ENCODE data around the gene TGFBI.

Gene TGFBI

DNA sequence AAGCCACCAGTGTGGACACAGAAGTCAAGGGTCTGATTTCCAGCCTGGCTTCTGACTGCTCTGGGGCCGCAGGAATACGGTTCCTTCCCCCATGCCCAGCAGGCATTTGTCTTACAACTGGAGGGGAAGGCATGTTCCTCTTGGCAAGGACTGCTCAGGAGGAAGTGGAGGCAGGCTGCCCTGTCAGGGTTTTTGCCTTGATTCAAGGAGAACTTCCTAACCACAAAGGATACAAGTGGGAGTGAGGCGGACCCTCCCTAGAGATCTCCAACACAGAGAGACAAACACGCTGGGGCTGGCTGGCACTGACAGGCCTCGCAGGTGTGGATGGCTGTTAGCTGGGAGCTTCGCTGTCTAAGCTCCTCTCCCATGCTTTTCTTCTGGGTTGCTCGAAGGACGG, 19.1 kb downstream of the TGFBI start:
- no peaks in the 10 kb centered on the region for H3K36me3 ChIP-seq (ENCODE audit: insufficient read depth, low read length)
- no peaks in the 10 kb centered on the region for H3K79me2 ChIP-seq (ENCODE audit: insufficient read depth, low read length)
- no peak overlapping the region for H2AFZ ChIP-seq (ENCODE audit: low read length)
- H3K4me2 ChIP-seq (ENCODE audit: low read length) = no peak overlapping the region
- H3K27ac ChIP-seq (ENCODE audit: low read depth, low read length, poor library complexity, severe bottlenecking) = no peak overlapping the region
- H3K9me3 ChIP-seq (ENCODE audit: low read length) = no peaks in the 10 kb centered on the region
- no peak for TF ChIP-seq EZH2 (IDR thresholded peaks at IDR 0.05; ENCODE audit: borderline replicate concordance, low read length)
- no peak overlapping the region for H3K4me3 ChIP-seq (ENCODE audit: low read depth, low read length, poor library complexity, severe bottlenecking)
- H3F3A ChIP-seq (ENCODE audit: insufficient read depth, low read length) = no peaks in the 10 kb centered on the region
- H3K9ac ChIP-seq (ENCODE audit: low read length) = no peak overlapping the region
- no peaks in the 10 kb centered on the region for H4K20me1 ChIP-seq (ENCODE audit: insufficient read depth, low read length)
- H3K9me2 ChIP-seq (ENCODE audit: low read depth, low read length) = no peaks in the 10 kb centered on the region
- H3K27me3 ChIP-seq (ENCODE audit: insufficient read depth, low read length) = no peaks in the 10 kb centered on the region
- no peaks in the 10 kb centered on the region for H3K4me1 ChIP-seq (ENCODE audit: insufficient read depth, low read length, severe bottlenecking)

DNA sequence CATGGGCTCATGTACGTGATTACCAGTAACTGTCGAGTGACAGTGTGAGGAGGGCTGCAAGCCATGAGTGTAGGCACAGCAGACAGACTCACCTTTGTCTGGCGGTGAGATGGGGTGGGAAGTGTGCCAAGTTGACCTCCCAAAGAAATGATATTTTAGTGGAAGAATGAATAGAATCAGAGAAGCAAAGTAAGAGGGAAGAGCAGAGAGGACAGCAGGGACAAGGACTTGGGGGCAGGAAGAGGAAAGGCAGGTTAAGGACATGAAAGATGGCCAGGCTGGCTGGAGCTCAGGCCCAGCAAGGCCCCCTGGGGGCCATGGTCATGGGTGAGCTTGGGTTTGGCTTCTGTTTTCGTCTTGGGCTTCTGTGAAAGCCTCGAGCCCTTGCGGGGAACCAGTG, 20.2 kb downstream of the TGFBI start:
- Histone ChIP-seq H3K4me1 (ENCODE audit: insufficient read depth, low read length, severe bottlenecking) (no peaks in the 10 kb centered on the region), H3K9me2 (ENCODE audit: low read depth, low read length) (no peaks in the 10 kb centered on the region), H4K20me1 (ENCODE audit: insufficient read depth, low read length) (no peaks in the 10 kb centered on the region), H3K27me3 (ENCODE audit: insufficient read depth, low read length) (no peaks in the 10 kb centered on the region), H3F3A (ENCODE audit: insufficient read depth, low read length) (no peaks in the 10 kb centered on the region), H3K79me2 (ENCODE audit: insufficient read depth, low read length) (no peaks in the 10 kb centered on the region), H3K9me3 (ENCODE audit: low read length) (no peaks in the 10 kb centered on the region), H3K4me3 (ENCODE audit: low read depth, low read length, poor library complexity, severe bottlenecking) (no peak overlapping the region), H3K9ac (ENCODE audit: low read length) (no peak overlapping the region), H3K27ac (ENCODE audit: low read depth, low read length, poor library complexity, severe bottlenecking) (no peak overlapping the region), H3K4me2 (ENCODE audit: low read length) (no peak overlapping the region), H2AFZ (ENCODE audit: low read length) (no peak overlapping the region), H3K36me3 (ENCODE audit: insufficient read depth, low read length) (no peaks in the 10 kb centered on the region)
- TF ChIP-seq EZH2 (IDR thresholded peaks at IDR 0.05; ENCODE audit: borderline replicate concordance, low read length) = no peak
- TF ChIP-seq, protein P1, sequence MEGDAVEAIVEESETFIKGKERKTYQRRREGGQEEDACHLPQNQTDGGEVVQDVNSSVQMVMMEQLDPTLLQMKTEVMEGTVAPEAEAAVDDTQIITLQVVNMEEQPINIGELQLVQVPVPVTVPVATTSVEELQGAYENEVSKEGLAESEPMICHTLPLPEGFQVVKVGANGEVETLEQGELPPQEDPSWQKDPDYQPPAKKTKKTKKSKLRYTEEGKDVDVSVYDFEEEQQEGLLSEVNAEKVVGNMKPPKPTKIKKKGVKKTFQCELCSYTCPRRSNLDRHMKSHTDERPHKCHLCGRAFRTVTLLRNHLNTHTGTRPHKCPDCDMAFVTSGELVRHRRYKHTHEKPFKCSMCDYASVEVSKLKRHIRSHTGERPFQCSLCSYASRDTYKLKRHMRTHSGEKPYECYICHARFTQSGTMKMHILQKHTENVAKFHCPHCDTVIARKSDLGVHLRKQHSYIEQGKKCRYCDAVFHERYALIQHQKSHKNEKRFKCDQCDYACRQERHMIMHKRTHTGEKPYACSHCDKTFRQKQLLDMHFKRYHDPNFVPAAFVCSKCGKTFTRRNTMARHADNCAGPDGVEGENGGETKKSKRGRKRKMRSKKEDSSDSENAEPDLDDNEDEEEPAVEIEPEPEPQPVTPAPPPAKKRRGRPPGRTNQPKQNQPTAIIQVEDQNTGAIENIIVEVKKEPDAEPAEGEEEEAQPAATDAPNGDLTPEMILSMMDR (IDR thresholded peaks at IDR 0.05; ENCODE audit: low read length) = no peak

DNA sequence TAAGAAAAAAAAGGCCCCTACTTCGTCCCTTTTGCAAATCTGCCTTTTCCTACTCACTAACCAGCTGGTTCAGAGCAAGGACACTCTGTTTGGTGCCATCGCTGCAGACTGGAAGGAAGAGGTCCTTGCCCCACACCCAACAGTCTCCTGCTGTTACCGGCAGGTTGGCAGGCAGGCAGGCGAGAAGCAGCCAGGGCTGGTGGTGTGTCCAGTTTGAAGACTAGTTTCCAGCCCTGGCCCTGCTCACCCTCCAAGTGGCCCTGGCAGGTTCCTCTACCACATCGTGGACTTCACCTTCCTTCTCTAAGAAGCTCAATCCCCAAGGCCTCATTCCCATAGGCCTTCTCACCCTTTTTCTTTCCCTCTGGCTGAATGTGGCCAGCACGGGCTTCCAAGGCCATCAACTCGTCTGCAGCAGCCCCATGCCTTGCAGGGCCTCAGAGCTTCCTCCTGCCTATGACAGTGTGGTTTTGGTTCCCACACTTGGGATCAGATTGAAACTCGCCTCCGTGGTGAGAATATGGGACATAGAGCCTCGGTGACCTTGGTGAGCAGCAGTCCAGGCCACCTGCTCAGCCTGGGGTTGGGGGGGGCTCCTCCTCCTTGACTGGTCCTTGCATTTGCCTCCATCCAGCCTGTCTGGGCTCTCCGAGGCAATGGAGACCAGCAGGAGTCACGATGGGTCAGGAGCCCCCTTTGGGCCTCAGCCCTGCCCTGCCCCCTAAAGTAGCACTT, 22.9 kb downstream of the TGFBI start:
- Histone ChIP-seq H3K9ac (ENCODE audit: low read length) (no peak overlapping the region), H3K27ac (ENCODE audit: low read depth, low read length, poor library complexity, severe bottlenecking) (no peak overlapping the region), H4K20me1 (ENCODE audit: insufficient read depth, low read length) (no peaks in the 10 kb centered on the region), H3K79me2 (ENCODE audit: insufficient read depth, low read length) (no peaks in the 10 kb centered on the region), H3F3A (ENCODE audit: insufficient read depth, low read length) (no peaks in the 10 kb centered on the region), H3K4me3 (ENCODE audit: low read depth, low read length, poor library complexity, severe bottlenecking) (no peak overlapping the region), H3K9me3 (ENCODE audit: low read length) (no peaks in the 10 kb centered on the region), H3K36me3 (ENCODE audit: insufficient read depth, low read length) (no peaks in the 10 kb centered on the region), H2AFZ (ENCODE audit: low read length) (no peak overlapping the region), H3K27me3 (ENCODE audit: insufficient read depth, low read length) (no peaks in the 10 kb centered on the region), H3K4me2 (ENCODE audit: low read length) (no peak overlapping the region), H3K4me1 (ENCODE audit: insufficient read depth, low read length, severe bottlenecking) (no peaks in the 10 kb centered on the region), H3K9me2 (ENCODE audit: low read depth, low read length) (no peaks in the 10 kb centered on the region)
- no peak for TF ChIP-seq EZH2 (IDR thresholded peaks at IDR 0.05; ENCODE audit: borderline replicate concordance, low read length)
- TF ChIP-seq, protein P1 (IDR thresholded peaks at IDR 0.05; ENCODE audit: low read length) = no peak

All from OCI-LY1 (cell line).